H9 (cell line): Measurements from ENCODE around the gene CDH18. TPM values are rescaled to one million over a fixed set of nuclear protein-coding genes. Genes with fewer than 3 reads are reported as not detected.

Experiments used
- DNase-seq: peaks from one replicate; pipeline ENCODE4 v3.0.0-alpha.2; 2017
- H2AFZ ChIP-seq: one replicate; pipeline ENCODE4 v1.6.1; 2013; ENCODE audit warnings: mild to moderate bottlenecking, low read length, control low read depth, moderate library complexity
- H2AK5ac ChIP-seq: 2 replicates; pipeline ENCODE4 v1.6.1; 2013; ENCODE audit warnings: low read length, control low read depth, mixed read lengths; ENCODE audit not compliant: insufficient read length
- H2BK120ac ChIP-seq: one replicate; pipeline ENCODE4 v1.6.1; 2013; ENCODE audit warnings: low read depth, mild to moderate bottlenecking, low read length, control low read depth, inconsistent platforms; ENCODE audit not compliant: poor library complexity, severe bottlenecking
- H2BK12ac ChIP-seq: 2 replicates; pipeline ENCODE4 v1.6.1; 2013; ENCODE audit warnings: low read length, control low read depth, mixed read lengths, low read depth; ENCODE audit not compliant: insufficient read length
- H2BK15ac ChIP-seq: 2 replicates; pipeline ENCODE4 v1.6.1; 2013; ENCODE audit warnings: low read depth, low read length, control low read depth
- H2BK20ac ChIP-seq: one replicate; pipeline ENCODE4 v1.6.1; 2013; ENCODE audit warnings: low read depth, mild to moderate bottlenecking, low read length, control low read depth, inconsistent platforms; ENCODE audit not compliant: poor library complexity, severe bottlenecking
- H2BK5ac ChIP-seq: 2 replicates; pipeline ENCODE4 v1.6.1; 2013; ENCODE audit warnings: low read length, control low read depth, mixed read lengths; ENCODE audit not compliant: insufficient read length
- H3K14ac ChIP-seq: 2 replicates; pipeline ENCODE4 v1.6.1; 2013; ENCODE audit warnings: low read length, control low read depth; ENCODE audit not compliant: insufficient read depth
- H3K18ac ChIP-seq: 2 replicates; pipeline ENCODE4 v1.6.1; 2013; ENCODE audit warnings: low read depth, mild to moderate bottlenecking, mixed read lengths, low read length, control low read depth; ENCODE audit not compliant: insufficient read length
- H3K23ac ChIP-seq: 2 replicates; pipeline ENCODE4 v1.6.1; 2013; ENCODE audit warnings: low read length, control low read depth, mixed read lengths, low read depth; ENCODE audit not compliant: insufficient read length
- H3K23me2 ChIP-seq: 2 replicates; pipeline ENCODE4 v1.6.1; 2013; ENCODE audit warnings: low read depth, mild to moderate bottlenecking, mixed read lengths, low read length, control low read depth; ENCODE audit not compliant: insufficient read length, poor library complexity, severe bottlenecking
- H3K27ac ChIP-seq: 2 replicates; pipeline ENCODE4 v1.5.1; 2013; ENCODE audit warnings: low read length, control low read depth, mixed read lengths, low read depth; ENCODE audit not compliant: insufficient read length
- H3K27me3 ChIP-seq: 2 replicates; pipeline ENCODE4 v1.6.1; 2013; ENCODE audit warnings: low read length, control low read depth, inconsistent platforms; ENCODE audit not compliant: insufficient read depth
- H3K4ac ChIP-seq: 2 replicates; pipeline ENCODE4 v1.6.1; 2013; ENCODE audit warnings: low read depth, mild to moderate bottlenecking, control low read depth, inconsistent platforms, low read length, moderate library complexity
- H3K4me1 ChIP-seq: 2 replicates; pipeline ENCODE4 v1.6.1; 2013; ENCODE audit warnings: low read length, control low read depth, inconsistent platforms; ENCODE audit not compliant: insufficient read depth
- H3K4me2 ChIP-seq: 2 replicates; pipeline ENCODE4 v1.6.1; 2013; ENCODE audit warnings: low read length, control low read depth, mixed read lengths; ENCODE audit not compliant: insufficient read length, insufficient read depth
- H3K56ac ChIP-seq: 2 replicates; pipeline ENCODE4 v1.6.1; 2013; ENCODE audit warnings: low read depth, mild to moderate bottlenecking, mixed read lengths, low read length, control low read depth; ENCODE audit not compliant: insufficient read length
- H3K79me1 ChIP-seq: 2 replicates; pipeline ENCODE4 v1.6.1; 2013; ENCODE audit warnings: low read depth, mild to moderate bottlenecking, moderate library complexity, low read length, control low read depth, inconsistent platforms; ENCODE audit not compliant: insufficient read depth, poor library complexity, severe bottlenecking
- H3K79me2 ChIP-seq: 2 replicates; pipeline ENCODE4 v1.6.1; 2013; ENCODE audit warnings: low read length, control low read depth, inconsistent platforms; ENCODE audit not compliant: insufficient read depth
- H3K9ac ChIP-seq: 2 replicates; pipeline ENCODE4 v1.6.1; 2013; ENCODE audit warnings: low read length, control low read depth, mixed read lengths; ENCODE audit not compliant: insufficient read length; ENCODE audit errors: extremely low read depth
- H3K9me3 ChIP-seq: one replicate; pipeline ENCODE4 v1.6.1; 2013; ENCODE audit warnings: low read depth, low read length, inconsistent platforms; ENCODE audit not compliant: control insufficient read depth
- H3T11ph ChIP-seq: one replicate; pipeline ENCODE4 v1.6.1; 2013; ENCODE audit warnings: mild to moderate bottlenecking, low read length, control low read depth, inconsistent platforms
- H4K20me1 ChIP-seq: one replicate; pipeline ENCODE4 v1.6.1; 2013; ENCODE audit not compliant: control insufficient read depth, insufficient read length, insufficient read depth
- H4K5ac ChIP-seq: 2 replicates; pipeline ENCODE4 v1.6.1; 2013; ENCODE audit warnings: low read depth, mild to moderate bottlenecking, mixed read lengths, low read length, control low read depth; ENCODE audit not compliant: insufficient read length
- H4K8ac ChIP-seq: replicated peaks from 2 replicates; pipeline ENCODE4 v1.6.1; 2013; ENCODE audit warnings: low read length, control low read depth, mixed read lengths, low read depth; ENCODE audit not compliant: insufficient read length
- H4K91ac ChIP-seq: 2 replicates; pipeline ENCODE4 v1.6.1; 2013; ENCODE audit warnings: low read depth, mild to moderate bottlenecking, moderate library complexity, mixed read lengths, low read length, control low read depth; ENCODE audit not compliant: insufficient read length
- H3K27ac Mint-ChIP-seq, 3 experiments: 2 replicates in 2 of 3; 3 replicates in 1 of 3; pipeline ENCODE4 v1.8.0; 2020 to 2021; ENCODE audit warnings: mixed read lengths in 3 of 3, mild to moderate bottlenecking in 1 of 3, moderate library complexity in 1 of 3
- H3K27me3 Mint-ChIP-seq: 2 replicates; pipeline ENCODE4 v1.8.0; 2021; ENCODE audit warnings: low read depth, mild to moderate bottlenecking, moderate library complexity, mixed read lengths
- H3K36me3 Mint-ChIP-seq, 3 experiments: 2 replicates in 2 of 3; 3 replicates in 1 of 3; pipeline ENCODE4 v1.8.0; 2020 to 2021; ENCODE audit warnings: low read depth in 3 of 3, mixed read lengths in 3 of 3; ENCODE audit not compliant: insufficient read depth in 1 of 3
- H3K4me1 Mint-ChIP-seq, 2 experiments: 2 replicates each; pipeline ENCODE4 v1.8.0; 2020; ENCODE audit warnings: mixed read lengths in 2 of 2
- H3K4me3 Mint-ChIP-seq, 2 experiments: 2 replicates in 1 of 2; 3 replicates in 1 of 2; pipeline ENCODE4 v1.8.0; 2020 to 2021; ENCODE audit warnings: mild to moderate bottlenecking in 2 of 2, mixed read lengths in 2 of 2, moderate library complexity in 1 of 2
- H3K9me3 Mint-ChIP-seq, 2 experiments: 2 replicates in 1 of 2; 3 replicates in 1 of 2; pipeline ENCODE4 v1.8.0; 2020; ENCODE audit warnings: mild to moderate bottlenecking in 2 of 2, mixed read lengths in 2 of 2, moderate library complexity in 1 of 2
- WGBS: extraction: QIAGEN DNeasy Blood & Tissue Kit; methylation state at CpG from one replicate; pipeline ENCODE4 v1.1.7; 2013; ENCODE audit warnings: missing lambda C conversion rate, low lambda C conversion rate, mixed read lengths; ENCODE audit not compliant: insufficient read length; ENCODE audit errors: extremely low coverage; 5-methylcytosine and 5-hydroxymethylcytosine counted together
- total RNA-seq: library from RNA; stranded (reverse); gene quantifications from 2 replicates; pipeline ENCODE4 v1.2.1, GENCODE V29; 2021
- TF ChIP-seq, protein P1 (sequence below): fragments of 200-600 bp; sonication (generic); conservative IDR thresholded peaks from 3 replicates; pipeline ENCODE4 v1.8.0; 2021; ENCODE audit warnings: antibody characterized with exemption, mild to moderate bottlenecking

CDH18 gene
- total RNA-seq, 1 experiment from 2014 or later, result not detected

DNA sequence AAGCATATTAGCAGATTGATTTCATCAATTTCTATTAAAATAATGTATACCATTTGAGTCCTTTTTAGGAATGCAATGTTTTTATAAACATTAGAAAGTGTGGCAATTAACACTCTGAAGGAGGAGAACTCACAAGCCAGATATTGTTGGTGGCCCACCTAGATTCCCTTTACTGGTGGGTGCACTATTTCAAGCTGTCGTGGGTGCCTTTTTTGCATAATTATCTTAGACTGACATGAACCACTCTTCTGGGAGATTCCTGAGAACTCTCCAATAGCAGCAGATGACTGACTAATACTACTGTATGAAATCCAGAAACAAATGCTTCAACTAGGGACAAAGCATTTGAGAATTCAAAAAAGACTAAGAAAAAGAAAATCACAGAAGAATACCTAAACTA, 526.0 kb downstream of the CDH18 start:
- Histone ChIP-seq H3K27ac (no peak overlapping the region), H3K18ac (no peak overlapping the region), H3K27me3 (no peaks in the 10 kb centered on the region), H3K79me2 (no peaks in the 10 kb centered on the region), H3K4me2 (no peak overlapping the region), H2BK5ac (no peak overlapping the region), H2AFZ (no peak overlapping the region), H3K23me2 (no peaks in the 10 kb centered on the region), H2BK20ac (no peak overlapping the region), H4K8ac (no peak overlapping the region), H3T11ph (no peak overlapping the region), H3K56ac (no peak overlapping the region), H4K20me1 (no peaks in the 10 kb centered on the region), H3K4me1 (no peaks in the 10 kb centered on the region), H4K5ac (no peak overlapping the region), H2BK120ac (no peak overlapping the region), H3K14ac (no peak overlapping the region), H2AK5ac (no peak overlapping the region), H3K9ac (no peak overlapping the region), H2BK12ac (no peak overlapping the region), H3K9me3 (no peaks in the 10 kb centered on the region), H4K91ac (no peak overlapping the region), H3K79me1 (no peaks in the 10 kb centered on the region), H3K4ac (no peak overlapping the region), H3K23ac (no peak overlapping the region), H2BK15ac (no peak overlapping the region)
- Mint-ChIP-seq H3K9me3 (no peaks in the 10 kb centered on the region), H3K4me3 (no peak overlapping the region), H3K27me3 (no peaks in the 10 kb centered on the region), H3K36me3 (no peaks in the 10 kb centered on the region), H3K27ac (no peak overlapping the region), H3K4me1 (no peaks in the 10 kb centered on the region)
- DNase-seq, result no peak
- TF ChIP-seq, protein P1, sequence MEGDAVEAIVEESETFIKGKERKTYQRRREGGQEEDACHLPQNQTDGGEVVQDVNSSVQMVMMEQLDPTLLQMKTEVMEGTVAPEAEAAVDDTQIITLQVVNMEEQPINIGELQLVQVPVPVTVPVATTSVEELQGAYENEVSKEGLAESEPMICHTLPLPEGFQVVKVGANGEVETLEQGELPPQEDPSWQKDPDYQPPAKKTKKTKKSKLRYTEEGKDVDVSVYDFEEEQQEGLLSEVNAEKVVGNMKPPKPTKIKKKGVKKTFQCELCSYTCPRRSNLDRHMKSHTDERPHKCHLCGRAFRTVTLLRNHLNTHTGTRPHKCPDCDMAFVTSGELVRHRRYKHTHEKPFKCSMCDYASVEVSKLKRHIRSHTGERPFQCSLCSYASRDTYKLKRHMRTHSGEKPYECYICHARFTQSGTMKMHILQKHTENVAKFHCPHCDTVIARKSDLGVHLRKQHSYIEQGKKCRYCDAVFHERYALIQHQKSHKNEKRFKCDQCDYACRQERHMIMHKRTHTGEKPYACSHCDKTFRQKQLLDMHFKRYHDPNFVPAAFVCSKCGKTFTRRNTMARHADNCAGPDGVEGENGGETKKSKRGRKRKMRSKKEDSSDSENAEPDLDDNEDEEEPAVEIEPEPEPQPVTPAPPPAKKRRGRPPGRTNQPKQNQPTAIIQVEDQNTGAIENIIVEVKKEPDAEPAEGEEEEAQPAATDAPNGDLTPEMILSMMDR, result no peak
- no CpG with 5 or more reads among the region's 1 CpG for WGBS
